NOMO-1 treated with DMSO at 0.1 percent for 48 hours (cell line): ENCODE data around the gene DCPS.
A peak's percentile ranks its signal among the peaks of the same experiment; 100 is the strongest.

Experiments used
- DNase-seq: peaks from one replicate; lab custom pipeline; 2025; ENCODE audit not compliant: unreplicated experiment; lab: John Stamatoyannopoulos, UW

DCPS gene

DNA sequence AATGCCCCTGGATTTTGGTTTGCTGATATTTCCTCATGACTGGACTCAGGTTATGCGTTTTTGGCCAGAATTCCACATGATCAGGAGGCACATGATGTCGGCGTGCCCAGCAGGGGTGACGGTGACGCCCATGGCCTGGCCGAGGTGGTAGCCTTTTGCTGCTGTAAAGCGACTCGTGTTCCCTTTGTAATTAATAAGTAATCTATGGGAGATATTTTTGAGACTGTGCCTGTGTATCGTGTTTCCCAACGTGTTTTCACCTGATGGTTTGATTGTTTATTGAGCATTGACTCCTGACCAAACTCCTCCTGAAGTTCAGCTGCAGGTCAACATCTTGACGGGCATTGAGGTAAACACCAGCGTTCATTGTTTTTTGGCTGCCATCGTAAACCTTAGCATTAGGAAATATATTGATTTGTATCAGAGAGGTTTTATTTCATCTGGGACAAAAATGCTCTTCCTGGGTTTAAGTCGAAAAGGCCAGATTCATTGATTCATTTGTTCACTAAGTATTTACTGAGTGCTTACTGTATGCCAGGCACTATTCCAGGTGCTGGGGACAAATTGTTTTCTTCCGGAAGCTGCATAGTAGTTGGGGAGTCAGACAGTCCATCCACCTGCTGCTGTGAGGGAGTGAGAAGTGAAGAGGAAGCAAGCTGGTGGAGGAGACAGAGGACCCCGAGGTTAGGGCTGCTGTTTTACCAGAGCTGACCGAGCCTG is 23.6 kb downstream of the DCPS start:
- DNase-seq: no peak

DNA sequence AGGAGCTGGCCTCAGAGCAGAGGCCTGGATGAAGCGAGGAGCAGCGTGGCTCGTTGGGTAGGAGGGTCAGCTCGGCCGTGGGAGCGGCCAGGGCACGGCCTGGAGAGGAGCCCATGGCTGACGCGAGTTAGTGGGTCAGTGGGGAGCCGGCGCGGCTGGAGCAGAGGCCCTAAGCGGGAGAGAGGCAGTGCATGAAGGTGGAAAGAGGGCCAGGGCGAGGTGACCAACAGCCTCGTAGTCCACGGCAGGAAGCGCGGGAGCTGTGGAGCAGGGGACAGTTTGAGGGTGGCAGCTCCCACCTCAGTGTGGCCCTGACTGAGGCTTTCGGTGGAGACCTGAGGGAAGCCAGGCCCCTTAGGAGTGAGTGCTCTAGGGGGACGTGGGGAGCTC is 24.1 kb downstream of the DCPS start:
- DNase-seq: no peak

DNA sequence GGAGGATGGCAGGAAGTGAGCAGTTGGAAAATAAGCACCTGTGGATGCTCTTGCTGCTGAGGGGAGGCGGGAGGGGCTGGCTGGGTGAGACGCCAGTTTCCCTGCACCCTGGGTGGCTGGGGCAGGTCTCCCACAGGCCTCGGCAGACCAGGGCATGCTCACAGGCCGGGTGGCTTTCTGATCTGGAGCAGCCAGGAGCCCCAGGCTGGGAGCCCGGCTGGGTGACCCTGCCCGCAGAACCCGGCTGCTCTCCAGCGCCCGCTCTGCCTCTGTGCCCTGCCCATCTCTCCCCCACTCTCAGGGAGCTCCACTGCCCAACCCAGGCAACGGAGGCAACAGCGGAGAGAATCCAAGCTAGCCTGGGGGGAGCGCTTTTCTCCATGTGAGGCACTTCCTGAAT is 24.6 kb downstream of the DCPS start:
- no peak for DNase-seq

DNA sequence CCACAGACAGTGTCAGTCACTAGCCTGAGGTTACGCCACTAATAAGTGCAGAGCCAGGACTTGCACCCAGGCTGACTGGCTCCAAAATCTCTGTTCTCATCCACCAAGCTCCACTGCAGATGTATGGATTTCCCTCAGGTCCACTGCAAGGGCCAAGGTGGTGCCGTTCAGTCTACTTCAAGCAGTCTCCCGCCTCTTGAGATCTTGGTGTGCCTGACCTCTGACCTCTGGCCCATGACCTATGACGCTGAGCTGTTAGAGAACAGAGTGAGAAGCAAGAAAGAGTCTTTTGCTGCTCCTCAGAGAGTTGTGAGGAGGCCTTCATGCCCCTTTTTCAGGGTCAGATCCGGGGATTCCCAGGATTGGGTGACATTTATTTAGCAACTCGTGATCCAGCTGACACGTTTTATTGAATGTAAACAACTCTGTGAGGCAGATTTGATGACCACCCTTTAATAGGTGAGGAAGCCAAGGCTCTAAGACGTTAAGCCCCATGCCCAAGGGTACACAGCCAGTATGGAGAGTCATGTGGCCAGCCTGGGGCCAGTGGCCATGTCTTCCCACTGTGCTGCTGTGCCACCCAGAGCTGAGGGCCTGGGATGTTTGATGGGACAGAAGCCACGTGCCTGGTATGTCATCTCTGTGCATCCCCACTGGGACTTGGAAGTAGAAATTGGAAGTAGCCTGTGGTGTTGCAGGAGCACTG is 25.2 kb downstream of the DCPS start:
- DNase-seq: no peak

DNA sequence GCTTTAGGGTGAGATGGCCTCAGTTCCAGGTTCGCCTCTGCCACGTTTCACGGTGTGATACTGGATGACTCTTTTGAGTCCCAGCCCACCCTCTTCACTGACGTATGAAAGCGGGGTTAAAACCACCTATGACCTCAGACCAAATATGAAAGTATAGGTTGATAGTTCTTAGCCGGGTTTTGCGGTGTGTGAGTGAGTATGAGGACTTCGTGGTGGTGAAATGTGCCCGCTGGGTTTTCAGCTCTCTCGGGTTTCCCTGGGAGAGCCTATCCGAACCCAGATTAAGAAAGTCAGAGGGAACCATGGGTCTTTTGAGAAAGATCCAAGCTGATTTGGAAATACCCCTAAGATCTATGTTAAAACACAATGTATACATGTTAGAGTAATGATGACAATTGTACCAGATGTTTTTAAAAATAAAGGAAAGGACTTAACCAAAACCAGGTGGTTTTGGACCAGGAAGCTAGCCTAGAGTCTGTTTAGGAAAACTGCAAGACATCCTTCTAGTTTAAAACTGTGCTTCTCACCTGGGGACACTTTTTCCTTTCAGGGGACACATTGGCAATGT is 25.9 kb downstream of the DCPS start:
- no peak for DNase-seq

DNA sequence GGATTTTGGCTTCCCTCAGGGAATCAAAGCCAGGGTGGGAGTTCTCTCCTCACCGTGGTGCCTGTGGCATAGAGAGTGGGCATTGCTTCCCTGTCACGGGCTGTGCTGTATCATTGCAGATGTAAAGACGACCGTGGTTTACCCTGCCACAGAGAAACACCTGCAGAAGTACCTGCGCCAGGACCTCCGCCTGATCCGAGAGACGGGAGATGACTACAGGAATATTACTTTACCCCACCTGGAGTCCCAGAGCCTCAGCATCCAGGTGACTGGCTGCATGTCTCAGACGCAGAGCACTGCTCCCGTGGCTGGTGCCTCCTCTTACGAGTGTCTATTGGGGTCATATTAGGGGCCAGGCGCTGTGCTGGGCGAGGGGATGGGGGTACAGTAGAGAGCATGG is 27.4 kb downstream of the DCPS start:
- DNase-seq: no peak

DNA sequence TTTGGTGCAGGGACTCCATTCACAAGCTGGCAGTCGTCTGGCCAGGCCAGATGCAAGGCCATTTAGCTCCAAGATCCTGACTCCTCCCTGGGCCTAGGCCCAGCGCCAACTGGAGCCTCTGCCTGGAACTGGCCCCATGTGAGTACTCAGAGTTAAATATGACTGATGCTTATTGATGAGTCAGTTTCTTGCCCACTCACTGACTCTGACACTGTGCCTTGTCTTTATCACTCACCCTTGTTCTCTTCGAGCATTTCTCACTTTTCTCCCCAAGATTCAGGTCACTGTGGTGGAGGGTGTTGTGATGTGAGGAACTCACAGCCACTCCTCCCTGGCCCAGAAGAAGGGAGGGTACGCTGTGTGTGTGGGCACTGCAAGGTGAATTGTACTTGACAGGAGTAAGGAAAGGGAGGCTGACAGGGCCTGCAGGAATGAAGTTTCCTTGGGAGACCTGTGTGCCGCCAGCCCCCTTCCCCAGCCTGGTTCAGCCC is 28.4 kb downstream of the DCPS start:
- no peak for DNase-seq

DNA sequence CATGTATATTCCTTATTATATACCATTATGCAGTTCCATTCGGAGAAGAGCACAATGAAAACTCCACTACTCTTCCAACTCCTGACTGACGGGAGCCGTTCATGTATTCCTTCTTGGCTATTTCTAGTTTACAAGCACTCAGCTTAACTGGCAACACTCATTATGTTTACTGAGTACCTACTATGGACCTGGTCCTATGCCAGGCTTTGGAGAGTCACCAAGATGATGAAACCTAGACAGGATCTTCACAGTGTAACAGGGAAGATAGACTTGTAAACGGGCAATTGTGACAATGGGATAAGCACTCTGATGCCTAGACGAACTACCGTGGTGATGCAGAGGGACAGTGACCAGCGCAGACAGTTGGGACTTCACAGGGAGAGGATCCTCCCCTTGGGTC is 29.3 kb downstream of the DCPS start:
- no peak for DNase-seq

DNA sequence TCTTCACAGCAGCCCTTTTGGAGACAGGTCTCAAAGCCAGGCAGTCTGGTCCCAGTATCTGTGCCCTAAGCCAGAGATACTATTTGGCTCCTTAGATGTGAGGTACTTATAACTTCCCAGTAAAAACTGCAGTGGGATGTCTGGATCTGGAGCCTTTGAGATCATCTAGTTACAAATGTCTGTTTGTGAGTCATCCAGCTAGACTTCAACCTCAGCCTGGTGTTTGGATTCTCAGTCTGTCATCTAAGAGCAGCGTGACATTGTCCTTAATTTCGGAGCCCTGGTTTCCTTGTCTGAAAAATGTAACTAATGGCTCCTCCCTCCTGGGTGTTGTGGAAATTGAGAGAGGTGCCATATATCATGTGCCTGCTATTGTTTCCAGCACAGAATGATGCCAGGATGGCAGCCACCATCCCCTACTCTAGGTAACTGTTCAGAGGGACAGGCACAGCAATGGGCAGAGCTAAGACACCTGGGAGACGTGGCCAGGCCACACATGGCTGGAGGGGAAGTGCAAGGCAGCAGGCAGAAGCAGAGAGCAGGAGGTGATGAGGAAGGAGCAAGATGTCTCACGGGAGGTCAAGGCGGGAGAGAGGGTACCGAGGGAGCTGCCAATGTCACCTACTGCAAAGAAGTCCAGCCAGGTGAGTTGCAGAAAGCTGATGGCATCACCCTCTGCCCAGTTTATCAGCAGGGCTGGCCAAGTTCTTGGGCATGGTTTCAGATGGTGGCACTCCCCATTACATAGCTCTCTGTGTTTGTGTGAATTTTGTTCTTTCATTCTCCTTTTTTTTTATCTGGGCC is 31.0 kb downstream of the DCPS start:
- DNase-seq: no peak

DNA sequence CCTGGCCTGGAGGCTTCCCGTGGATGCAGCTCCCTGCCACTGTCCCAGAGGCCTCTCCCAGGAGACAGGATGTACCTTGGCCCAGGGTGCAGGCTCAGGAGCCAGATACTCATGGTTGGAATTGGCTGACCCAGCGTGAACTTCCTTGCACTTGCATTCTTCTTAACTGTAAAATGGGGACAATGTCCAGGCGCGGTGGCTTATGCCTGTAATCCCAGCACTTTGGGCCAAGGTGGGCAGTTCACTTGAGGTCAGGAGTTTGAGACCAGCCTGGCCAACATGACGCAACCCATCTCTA is 31.6 kb downstream of the DCPS start:
- DNase-seq: no peak

DNA sequence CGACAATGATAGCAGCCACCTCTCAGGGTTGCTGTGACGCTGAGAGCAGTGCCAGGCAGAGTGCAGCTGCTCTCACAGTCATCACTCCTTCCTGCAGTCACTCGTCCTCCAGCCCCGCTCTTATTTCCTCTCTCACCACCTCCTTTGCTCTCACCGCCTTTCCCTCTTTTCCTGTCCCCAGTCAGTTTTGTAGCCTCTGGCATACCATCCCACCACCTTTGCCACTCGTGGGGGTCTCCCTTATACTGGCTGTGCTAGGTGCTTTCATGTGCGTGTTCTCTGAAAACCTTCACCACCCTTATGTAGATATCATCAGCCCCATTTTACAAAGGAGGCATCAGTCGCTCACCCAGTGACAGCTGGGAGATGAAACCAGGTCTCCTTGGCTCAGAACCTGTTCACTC is 32.3 kb downstream of the DCPS start:
- DNase-seq: no peak

DNA sequence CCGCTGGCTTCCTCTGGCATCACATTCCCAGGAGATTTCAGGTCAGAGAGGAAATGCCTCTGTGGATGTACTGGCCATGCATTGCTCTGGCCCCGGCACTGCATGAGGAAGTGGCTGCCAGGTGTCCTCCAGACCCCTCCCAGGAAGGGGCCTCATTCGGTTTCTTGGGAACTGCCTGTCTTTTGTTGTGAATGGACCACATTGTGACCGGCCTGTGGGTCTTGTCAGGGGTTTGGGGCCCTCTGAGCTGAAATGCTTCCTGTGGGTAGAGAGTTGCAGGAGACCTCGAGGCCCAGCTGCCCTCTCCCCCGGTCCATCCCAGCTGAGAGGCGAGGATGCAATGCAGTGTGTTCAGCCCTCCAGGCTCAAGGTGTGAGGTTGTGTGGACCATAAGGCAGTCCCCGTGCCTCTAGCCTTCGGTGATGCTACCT is 32.8 kb downstream of the DCPS start:
- peak; percentile 28 for DNase-seq

DNA sequence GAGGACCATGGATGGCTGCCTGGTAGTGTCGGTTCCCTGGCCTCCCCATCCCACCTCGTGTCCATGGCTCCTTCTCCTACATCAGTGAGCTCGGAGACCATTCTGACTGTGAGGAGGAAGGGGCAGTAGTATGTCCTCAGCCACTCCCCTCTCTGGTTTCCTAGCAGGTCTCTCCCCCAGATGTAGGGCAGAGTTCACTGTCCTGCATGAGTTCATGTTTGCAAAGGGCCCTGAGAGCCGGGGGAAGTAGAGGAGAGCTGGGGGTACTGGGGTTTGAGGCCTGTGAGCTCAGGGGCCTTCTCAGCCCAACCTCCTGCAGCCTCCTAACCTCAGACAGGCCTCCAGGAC is 33.2 kb downstream of the DCPS start:
- no peak for DNase-seq

DNA sequence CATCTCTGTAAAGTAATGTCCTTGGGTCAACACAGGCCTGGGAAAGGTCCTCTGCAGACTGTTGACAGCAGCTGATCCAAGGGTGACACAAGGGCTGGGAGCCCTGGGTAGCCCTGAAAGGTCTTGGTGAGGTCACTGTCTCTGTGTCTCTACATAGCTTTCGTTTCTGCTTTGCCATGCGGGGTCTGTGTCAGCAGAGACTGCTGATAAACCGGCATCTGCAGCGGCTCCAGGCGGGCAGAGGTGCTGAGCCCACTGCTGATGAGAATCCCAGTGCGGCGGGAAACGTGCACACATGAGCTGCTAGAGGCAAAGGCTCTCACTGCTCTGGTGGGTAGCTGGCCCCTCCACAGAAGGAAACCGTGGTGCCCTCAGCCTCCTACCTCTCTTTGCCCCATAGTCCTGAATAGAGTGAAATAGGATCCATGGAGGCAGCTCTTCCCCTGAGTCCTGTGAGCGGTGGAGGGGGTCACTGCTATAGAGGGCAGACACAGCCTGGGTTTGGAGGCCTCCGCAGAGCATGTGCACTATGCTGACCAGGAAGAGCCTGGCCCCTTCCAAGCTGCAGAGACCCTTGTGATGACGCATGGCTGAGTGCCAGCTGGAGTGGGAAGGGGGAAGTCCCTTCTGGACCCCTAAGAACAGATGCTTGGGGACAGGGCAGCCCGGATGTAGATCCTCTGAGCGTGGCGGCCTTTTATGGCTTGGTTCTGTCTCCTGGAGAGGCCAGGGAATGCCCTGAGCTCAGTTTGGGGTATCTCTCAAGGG is 33.8 kb downstream of the DCPS start:
- peak; percentile 35 for DNase-seq

DNA sequence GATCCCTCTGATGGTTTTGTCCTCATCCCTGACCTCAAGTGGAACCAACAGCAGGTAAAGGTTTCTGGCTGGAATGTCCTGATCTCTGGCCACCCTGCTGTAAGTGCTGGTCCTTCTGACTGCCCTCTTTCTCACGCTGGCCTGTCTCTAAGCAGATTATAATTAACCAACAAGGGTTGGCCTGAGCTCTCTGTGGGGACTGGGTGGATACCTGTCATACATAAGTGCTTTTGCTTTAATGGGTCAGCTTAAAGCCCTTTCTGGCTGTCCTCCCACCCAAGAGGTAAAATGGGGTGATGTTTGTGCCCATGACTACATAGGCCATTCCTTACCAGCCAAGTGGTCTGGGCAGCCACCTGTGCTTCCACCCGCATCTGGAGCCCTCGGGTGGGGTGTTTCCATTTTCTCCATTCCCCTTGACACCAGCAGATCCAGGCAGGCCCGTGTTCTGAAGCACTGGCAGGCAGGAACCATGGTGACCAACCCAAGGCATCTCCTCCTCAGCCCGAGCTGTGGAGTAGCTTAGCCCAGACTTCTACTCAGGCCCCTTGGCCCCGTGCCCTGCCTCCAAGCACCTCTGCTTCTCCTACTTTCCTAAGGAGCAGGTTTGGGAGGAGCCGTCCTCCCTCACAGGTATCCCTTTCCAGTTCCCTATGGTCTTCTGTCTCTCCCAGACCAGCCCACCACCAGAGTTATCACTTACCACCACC is 34.6 kb downstream of the DCPS start:
- DNase-seq: no peak

DNA sequence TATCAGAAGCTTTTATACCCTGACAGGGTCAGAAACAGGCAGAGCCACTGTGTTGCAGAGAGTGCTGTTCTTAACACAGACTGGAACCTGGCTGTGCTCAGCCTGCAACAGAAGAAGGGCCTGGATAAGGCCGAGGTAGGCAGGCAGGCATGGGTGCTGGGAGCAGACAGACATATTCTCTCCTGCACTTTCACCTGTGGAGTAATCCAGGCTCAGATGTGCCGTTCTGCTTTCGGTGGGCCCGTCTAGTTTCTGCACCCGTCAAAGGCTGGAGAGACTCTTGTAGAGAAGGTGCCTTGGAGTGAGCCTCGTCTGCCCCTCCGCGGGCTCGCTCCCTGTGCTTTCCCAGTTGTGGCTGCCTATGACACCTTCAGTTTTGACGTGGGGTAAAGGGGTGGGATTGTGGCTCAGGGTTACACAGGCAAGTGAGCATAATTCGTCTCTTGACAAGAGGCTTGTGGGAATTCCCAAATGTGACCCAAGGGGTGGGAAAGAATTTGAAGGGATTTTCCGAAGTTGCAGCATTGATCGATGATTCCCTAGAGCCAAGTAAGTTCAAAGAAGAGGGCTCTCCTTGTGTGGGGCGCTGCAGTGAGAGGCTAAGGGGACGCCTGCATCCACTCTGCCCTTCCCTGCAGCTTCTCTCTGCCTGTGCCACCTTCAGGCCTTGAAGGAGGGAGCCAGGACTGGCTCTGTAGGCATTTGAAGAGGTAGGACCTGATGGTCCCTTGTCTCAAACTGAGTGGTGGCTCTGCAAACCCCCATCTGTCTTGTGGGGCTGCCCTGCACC is 35.4 kb downstream of the DCPS start:
- DNase-seq: no peak

DNA sequence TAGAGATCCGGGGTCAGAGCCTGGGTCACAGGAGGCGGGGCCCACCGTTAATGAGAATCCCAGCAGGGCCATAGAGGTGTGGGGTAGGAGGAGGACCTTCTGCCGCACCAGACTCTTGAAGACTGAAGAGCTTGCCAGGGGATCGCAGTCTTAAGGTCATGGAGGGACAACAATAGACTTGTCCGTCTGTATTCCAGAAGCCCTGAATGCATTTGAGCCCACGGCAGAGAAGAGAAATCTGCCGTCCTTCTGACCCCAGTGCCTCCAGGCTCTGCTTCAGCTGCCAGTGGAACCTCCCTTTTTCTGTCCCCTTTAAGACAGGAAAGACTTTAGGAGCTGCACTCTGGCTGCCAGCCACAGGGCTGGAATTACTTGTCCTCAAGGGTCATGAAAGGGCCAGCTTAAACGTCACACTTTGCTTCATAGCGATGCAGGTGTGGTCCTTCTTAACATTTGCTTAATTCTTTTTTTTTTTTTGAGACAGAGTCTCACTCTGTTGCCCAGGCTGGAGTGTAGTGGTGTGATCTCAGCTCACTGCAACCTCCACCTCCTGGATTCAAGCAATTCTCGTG is 36.1 kb downstream of the DCPS start:
- DNase-seq: no peak

DNA sequence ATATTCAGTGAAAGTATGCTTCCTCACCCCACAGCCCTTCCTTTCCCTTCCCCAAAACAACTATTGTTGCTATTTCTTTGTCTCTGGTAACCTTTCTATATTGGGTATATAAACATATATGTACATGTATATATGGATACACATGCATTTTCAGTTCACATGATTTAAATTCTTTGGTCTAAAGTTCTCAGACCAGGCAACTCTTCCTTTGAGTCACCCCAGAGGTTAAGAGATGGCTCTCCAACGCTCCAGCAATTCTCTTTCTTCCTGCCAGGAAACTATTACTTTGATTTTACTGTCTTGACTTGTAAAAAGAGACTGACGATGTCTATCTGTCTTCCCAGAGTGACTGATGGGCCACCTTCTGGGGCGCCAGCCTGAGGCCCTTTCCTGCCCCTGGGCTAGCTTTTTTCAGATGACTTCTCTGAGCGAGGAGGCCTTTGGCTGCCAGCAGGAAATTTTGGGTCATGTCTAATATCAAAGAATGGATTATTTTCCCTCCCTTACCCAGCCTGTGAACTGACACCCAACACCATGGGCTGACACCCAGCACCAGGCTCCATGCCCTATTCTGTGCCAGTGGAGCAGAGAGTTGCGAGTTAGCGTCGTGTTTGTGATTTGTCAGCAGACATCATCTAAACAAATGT is 37.2 kb downstream of the DCPS start:
- no peak for DNase-seq

DNA sequence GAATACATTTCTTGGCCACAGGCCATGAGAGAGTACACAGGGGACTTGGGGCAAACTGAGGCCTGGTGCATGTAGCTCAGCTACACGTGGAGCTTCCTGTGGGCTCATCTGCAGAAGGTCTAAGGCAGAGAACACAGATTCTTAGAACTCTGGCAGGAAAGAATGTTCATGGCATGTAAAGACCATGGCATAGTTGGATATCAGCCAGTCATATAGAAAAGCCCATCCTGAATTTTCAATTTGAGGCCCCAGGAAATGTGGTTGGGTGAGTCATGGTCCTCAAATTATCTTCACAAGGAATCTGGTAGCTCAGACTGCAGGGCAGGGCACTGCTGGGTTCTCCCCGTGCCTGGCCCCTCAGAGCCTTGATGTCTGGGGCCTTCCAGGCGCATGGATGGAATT is 37.9 kb downstream of the DCPS start:
- DNase-seq: no peak
